Neural cell (in vitro differentiated cells): ENCODE data around the gene ZNF574. TPM values are rescaled to one million over a fixed set of nuclear protein-coding genes. Genes with fewer than 3 reads are reported as not detected.

Source experiments
- H2AFZ ChIP-seq: fragments of 200-600, 300-800 bp; sonication (generic), shearing (Covaris generic); 2 replicates; pipeline ENCODE4 v1.6.0; 2014; ENCODE audit warnings: low read depth, mild to moderate bottlenecking, antibody characterized with exemption, low read length, moderate library complexity
- H3F3A ChIP-seq: fragments of 200-600 bp; shearing (Covaris generic); 2 replicates; pipeline ENCODE4 v1.6.1; 2016; ENCODE audit warnings: mild to moderate bottlenecking, moderate library complexity, mixed read lengths, antibody characterized with exemption, low read length; ENCODE audit not compliant: insufficient read depth, poor library complexity, severe bottlenecking
- H3K27ac ChIP-seq: fragments of 200-600, 300-800 bp; sonication (generic), shearing (Covaris generic); 2 replicates; pipeline ENCODE4 v1.5.1; 2014; ENCODE audit warnings: mild to moderate bottlenecking, low read length, moderate library complexity
- H3K27me3 ChIP-seq: fragments of 300-800, 200-600 bp; sonication (generic), shearing (Covaris generic); 2 replicates; pipeline ENCODE4 v1.6.0; 2014; ENCODE audit warnings: mild to moderate bottlenecking, low read depth, low read length, moderate library complexity; ENCODE audit not compliant: insufficient read depth
- H3K36me3 ChIP-seq: fragments of 300-800, 200-600 bp; sonication (generic), shearing (Covaris generic); 2 replicates; pipeline ENCODE4 v1.5.1; 2014; ENCODE audit warnings: mild to moderate bottlenecking, antibody characterized with exemption, low read length, moderate library complexity; ENCODE audit not compliant: insufficient read depth
- H3K4me2 ChIP-seq: fragments of 300-800, 200-600 bp; sonication (generic), shearing (Covaris generic); 2 replicates; pipeline ENCODE4 v1.6.0; 2014; ENCODE audit warnings: mild to moderate bottlenecking, low read length
- H3K4me3 ChIP-seq: fragments of 300-800, 200-600 bp; sonication (generic), shearing (Covaris generic); 2 replicates; pipeline ENCODE4 v1.5.1; 2014; ENCODE audit warnings: mild to moderate bottlenecking, low read length, moderate library complexity
- H3K79me2 ChIP-seq: fragments of 200-600 bp; shearing (Covaris generic); replicated peaks from 2 replicates; pipeline ENCODE4 v1.6.0; 2014; ENCODE audit warnings: mild to moderate bottlenecking, low read length, moderate library complexity; ENCODE audit not compliant: insufficient read depth
- H3K9ac ChIP-seq: fragments of 300-800, 200-600 bp; sonication (generic), shearing (Covaris generic); 2 replicates; pipeline ENCODE4 v1.6.1; 2016; ENCODE audit warnings: mild to moderate bottlenecking, low read length, mixed read lengths
- H3K9me2 ChIP-seq: fragments of 200-600 bp; shearing (Covaris generic); 2 replicates; pipeline ENCODE4 v1.6.1; 2016; ENCODE audit warnings: mild to moderate bottlenecking, low read length, mixed read lengths; ENCODE audit not compliant: insufficient read depth
- H3K9me3 ChIP-seq: fragments of 200-600, 300-800 bp; sonication (generic), shearing (Covaris generic); 2 replicates; pipeline ENCODE4 v1.6.1; 2016; ENCODE audit warnings: mild to moderate bottlenecking, mixed run types, low read length, moderate library complexity, mixed read lengths
- H4K20me1 ChIP-seq: fragments of 200-600 bp; shearing (Covaris generic); 2 replicates; pipeline ENCODE4 v1.6.1; 2016; ENCODE audit warnings: mild to moderate bottlenecking, mixed run types; ENCODE audit not compliant: insufficient read depth
- CTCF ChIP-seq: fragments of 450-650 bp; IDR thresholded peaks from 2 replicates; pipeline ENCODE4 v1.5.1; 2014; ENCODE audit warnings: antibody characterized with exemption, mild to moderate bottlenecking, moderate library complexity; ENCODE audit not compliant: poor library complexity, severe bottlenecking
- EP300 ChIP-seq: fragments of 450-650 bp; conservative IDR thresholded peaks from 2 replicates; pipeline ENCODE4 v1.6.1; 2014; ENCODE audit warnings: antibody characterized with exemption, mild to moderate bottlenecking, moderate library complexity; ENCODE audit not compliant: poor library complexity, severe bottlenecking
- EZH2 ChIP-seq: fragments of 200-600, 300-800 bp; shearing (Covaris generic), sonication (generic); IDR thresholded peaks from 2 replicates; pipeline ENCODE4 v1.6.1; 2014; ENCODE audit warnings: antibody characterized with exemption, low read length, borderline replicate concordance, mild to moderate bottlenecking; ENCODE audit not compliant: insufficient read depth, poor library complexity, severe bottlenecking
- MXI1 ChIP-seq: fragments of 450-650 bp; conservative IDR thresholded peaks from 2 replicates; pipeline ENCODE4 v1.6.1; 2014; ENCODE audit warnings: antibody characterized with exemption, mild to moderate bottlenecking; ENCODE audit not compliant: poor library complexity, severe bottlenecking
- POLR2AphosphoS5 ChIP-seq: IDR thresholded peaks from 2 replicates; pipeline ENCODE4 v1.6.1; 2012
- RAD21 ChIP-seq: fragments of 450-650 bp; conservative IDR thresholded peaks from 2 replicates; pipeline ENCODE4 v1.6.1; 2014; ENCODE audit warnings: antibody characterized with exemption, mild to moderate bottlenecking, moderate library complexity
- REST ChIP-seq: IDR thresholded peaks from 2 replicates; pipeline ENCODE4 v1.6.1; 2012; ENCODE audit warnings: borderline replicate concordance
- SMC3 ChIP-seq: fragments of 450-650 bp; conservative IDR thresholded peaks from 2 replicates; pipeline ENCODE4 v1.6.1; 2014; ENCODE audit warnings: antibody characterized with exemption, mild to moderate bottlenecking, moderate library complexity; ENCODE audit not compliant: poor library complexity
- TAF1 ChIP-seq: IDR thresholded peaks from 2 replicates; pipeline ENCODE4 v1.6.1; 2012; ENCODE audit warnings: low read depth
- polyA plus RNA-seq: library from polyadenylated mRNA; depleted of rRNA; stranded (reverse); fragments of >200 nt; gene quantifications from 2 replicates; pipeline ENCODE4 v1.2.3, GENCODE V29; 2014

The ZNF574 gene
- polyA plus RNA-seq, 1 donor from 2014 or later: 7.0 TPM

GRCh38 chr19:42045575-42045974, 30.4 kb upstream of the ZNF574 start:
- Histone ChIP-seq H3K79me2 (no peaks in the 10 kb centered on the region), H3K4me3 (no peak overlapping the region), H3K36me3 (no peaks in the 10 kb centered on the region), H3K9me2 (no peaks in the 10 kb centered on the region), H3F3A (no peaks in the 10 kb centered on the region), H4K20me1 (no peaks in the 10 kb centered on the region), H3K4me2 (no peak overlapping the region), H3K9me3 (no peaks in the 10 kb centered on the region), H2AFZ (no peak overlapping the region), H3K27ac (no peak overlapping the region), H3K9ac (no peak overlapping the region), H3K27me3 (no peaks in the 10 kb centered on the region)
- TF ChIP-seq REST (no peak), TAF1 (no peak), SMC3 (no peak), MXI1 (no peak), CTCF (no peak)

- Histone ChIP-seq H3K79me2 (no peaks in the 10 kb centered on the region), H3K36me3 (no peaks in the 10 kb centered on the region), H2AFZ (no peak overlapping the region), H3K9me3 (no peaks in the 10 kb centered on the region), H3K4me3 (no peak overlapping the region), H3K27ac (no peak overlapping the region), H3K9ac (no peak overlapping the region), H3K9me2 (no peaks in the 10 kb centered on the region), H4K20me1 (no peaks in the 10 kb centered on the region), H3K27me3 (no peaks in the 10 kb centered on the region), H3K4me2 (no peak overlapping the region), H3F3A (no peaks in the 10 kb centered on the region)
- TF ChIP-seq MXI1 (no peak), EZH2 (no peak), RAD21 (no peak), EP300 (no peak), POLR2AphosphoS5 (no peak), REST (no peak), CTCF (no peak), TAF1 (no peak), SMC3 (no peak)
Observed at GRCh38 chr19:42048992-42049391, 27.0 kb upstream of the ZNF574 start.
